Measurements from ENCODE around the gene CEP83.

Gene CEP83

GRCh38 chr12:94379479-94380113 is 80.1 kb downstream of the CEP83 start:
- TF ChIP-seq CTCF (IDR thresholded peaks at IDR 0.05; ENCODE audit: low read depth, low read length, missing control alignments) = no peak
- H3K4me3 ChIP-seq (ENCODE audit: low read depth, low read length) = no peak overlapping the region
- no peak for DNase-seq (ENCODE audit: low read depth)

- H3K4me3 ChIP-seq (ENCODE audit: low read depth, low read length) = no peak overlapping the region
- no peak for TF ChIP-seq CTCF (IDR thresholded peaks at IDR 0.05; ENCODE audit: low read depth, low read length, missing control alignments)
- DNase-seq (ENCODE audit: low read depth) = no peak
Observed at GRCh38 chr12:94377599-94377998, 82.1 kb downstream of the CEP83 start.

GRCh38 chr12:94374124-94374523 is 85.5 kb downstream of the CEP83 start:
- DNase-seq (ENCODE audit: low read depth) = no peak
- H3K4me3 ChIP-seq (ENCODE audit: low read depth, low read length) = no peak overlapping the region
- TF ChIP-seq CTCF (IDR thresholded peaks at IDR 0.05; ENCODE audit: low read depth, low read length, missing control alignments) = no peak

- DNase-seq (ENCODE audit: low read depth) = peak; percentile 38
- H3K4me3 ChIP-seq (ENCODE audit: low read depth, low read length) = no peak overlapping the region
- TF ChIP-seq CTCF (IDR thresholded peaks at IDR 0.05; ENCODE audit: low read depth, low read length, missing control alignments) = no peak
Observed at GRCh38 chr12:94372461-94372860, 87.2 kb downstream of the CEP83 start.

GRCh38 chr12:94362653-94363052 is 97.0 kb downstream of the CEP83 start:
- DNase-seq (ENCODE audit: low read depth) = no peak
- TF ChIP-seq CTCF (IDR thresholded peaks at IDR 0.05; ENCODE audit: low read depth, low read length, missing control alignments) = no peak
- no peak overlapping the region for H3K4me3 ChIP-seq (ENCODE audit: low read depth, low read length)

- DNase-seq (ENCODE audit: low read depth) = no peak
- TF ChIP-seq CTCF (IDR thresholded peaks at IDR 0.05; ENCODE audit: low read depth, low read length, missing control alignments) = no peak
- no peak overlapping the region for H3K4me3 ChIP-seq (ENCODE audit: low read depth, low read length)
Observed at GRCh38 chr12:94359761-94360160, 99.9 kb downstream of the CEP83 start.

- TF ChIP-seq CTCF (IDR thresholded peaks at IDR 0.05; ENCODE audit: low read depth, low read length, missing control alignments) = no peak
- DNase-seq (ENCODE audit: low read depth) = no peak
- H3K4me3 ChIP-seq (ENCODE audit: low read depth, low read length) = no peak overlapping the region
Observed at GRCh38 chr12:94353130-94353529, 106.5 kb downstream of the CEP83 start.
